RPMI8226 (cell line): ENCODE data around the gene LRRC49.

ENCODE experiments used
- DNase-seq: peaks from one replicate; pipeline ENCODE4 v3.0.0-alpha.2; 2015

LRRC49 gene

DNA sequence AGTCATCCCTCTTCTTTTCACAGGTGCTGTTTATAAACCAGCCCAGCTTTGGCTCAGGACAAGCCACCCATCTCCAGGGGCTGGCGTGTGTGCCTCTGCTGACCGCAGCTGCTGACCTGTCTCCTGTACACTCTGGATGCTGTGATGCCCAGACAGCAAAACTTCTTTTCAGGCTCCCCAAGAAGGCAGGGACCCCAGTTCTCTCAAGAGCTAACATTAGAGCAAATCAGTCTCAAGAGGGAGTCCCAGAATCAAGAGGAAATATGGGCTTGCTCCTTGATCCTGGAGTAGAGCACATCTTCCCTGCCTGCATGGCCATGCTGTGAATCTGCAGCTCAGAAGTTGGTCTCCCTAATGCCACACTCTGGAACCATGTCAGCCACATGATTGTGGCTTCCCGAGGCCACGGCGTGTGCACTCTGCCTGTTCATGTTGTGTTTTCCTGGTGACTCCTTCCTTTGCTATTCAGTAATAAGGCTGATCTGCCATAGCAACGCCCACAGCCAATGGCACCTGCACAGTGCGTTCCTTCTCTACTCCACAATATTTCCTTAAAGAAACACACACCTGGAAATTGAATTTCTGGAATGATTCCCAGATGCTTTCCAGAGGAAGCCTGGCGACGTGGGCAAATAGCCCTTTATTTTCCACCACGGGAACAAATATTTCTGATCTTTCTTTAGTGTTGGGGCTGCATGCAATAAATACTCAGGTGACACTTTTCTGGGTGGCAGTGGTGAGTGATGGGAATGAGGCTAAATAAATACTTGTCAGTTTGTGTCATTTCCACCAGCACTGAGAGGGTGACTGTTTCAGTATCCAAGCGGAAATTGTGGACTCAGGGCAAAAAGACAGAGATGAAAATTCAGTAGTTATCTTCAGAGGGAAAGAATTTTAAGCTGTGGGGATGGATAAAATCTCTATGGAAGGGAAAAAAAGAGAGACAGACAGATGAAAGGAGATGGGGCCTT lies 200.7 kb downstream of the LRRC49 start:
- no peak for DNase-seq

DNA sequence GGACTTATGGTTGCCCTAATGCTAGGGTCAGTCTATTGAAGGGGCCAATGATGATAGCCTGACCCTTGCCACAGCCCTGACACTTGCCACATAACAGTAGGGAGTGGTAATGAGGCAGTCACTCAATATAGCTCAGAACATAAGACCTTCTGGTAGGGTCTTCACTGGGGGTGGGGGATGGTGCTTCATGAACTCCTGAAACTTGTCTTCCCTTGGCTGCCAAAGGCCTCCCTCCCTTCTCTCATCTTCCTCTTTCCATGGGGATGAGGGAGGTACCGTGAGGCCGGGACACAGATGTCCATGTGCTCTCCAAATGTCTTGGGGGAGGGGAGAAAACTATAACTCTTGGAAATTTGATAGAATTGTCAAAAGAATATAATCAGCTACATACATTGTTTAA lies 201.5 kb downstream of the LRRC49 start:
- no peak for DNase-seq

DNA sequence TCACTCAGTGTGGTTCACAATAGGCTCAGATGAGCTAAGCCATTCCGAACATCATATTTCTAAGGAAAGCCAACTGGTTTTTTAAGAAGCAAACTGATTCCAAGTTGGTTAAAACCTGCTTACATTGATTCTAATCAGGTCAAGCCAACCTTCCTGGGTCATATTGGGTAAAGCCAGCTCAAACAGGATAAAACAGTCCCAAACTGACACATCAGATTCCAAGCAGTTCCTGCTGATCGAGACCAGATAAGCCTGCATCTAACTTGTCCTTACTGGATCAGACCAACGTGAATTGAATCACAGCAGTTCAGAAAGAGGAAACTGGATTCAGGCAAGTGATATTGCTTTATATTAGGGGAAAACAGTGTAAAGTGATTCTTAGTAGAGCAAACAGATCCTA lies 204.1 kb downstream of the LRRC49 start:
- no peak for DNase-seq

- DNase-seq, result no peak
Measured at GRCh38 chr15:71097890-71098289, 205.3 kb downstream of the LRRC49 start.

GRCh38 chr15:71098920-71099319 lies 206.3 kb downstream of the LRRC49 start:
- no peak for DNase-seq
